ENCODE measurements around the gene CNTNAP2.

DNA sequence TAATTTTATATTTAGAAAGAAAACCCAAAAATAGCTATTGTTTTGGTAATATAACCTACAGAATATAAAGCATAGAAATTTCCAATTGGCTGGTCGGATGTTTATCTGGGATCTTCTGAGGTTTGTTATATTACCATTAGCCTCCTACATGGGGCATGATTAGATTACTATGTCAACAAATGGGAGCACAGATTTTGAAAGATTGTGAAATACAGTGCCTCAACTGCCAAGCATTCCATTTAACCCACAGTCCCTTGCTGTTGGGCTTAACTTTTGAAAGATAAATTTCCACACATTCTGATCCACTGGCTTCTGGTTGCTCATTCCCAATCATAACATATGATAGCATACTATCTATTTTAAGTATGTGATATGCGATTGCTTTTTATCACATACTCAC lies 2018.5 kb downstream of the CNTNAP2 start:
- TF ChIP-seq, protein P1, sequence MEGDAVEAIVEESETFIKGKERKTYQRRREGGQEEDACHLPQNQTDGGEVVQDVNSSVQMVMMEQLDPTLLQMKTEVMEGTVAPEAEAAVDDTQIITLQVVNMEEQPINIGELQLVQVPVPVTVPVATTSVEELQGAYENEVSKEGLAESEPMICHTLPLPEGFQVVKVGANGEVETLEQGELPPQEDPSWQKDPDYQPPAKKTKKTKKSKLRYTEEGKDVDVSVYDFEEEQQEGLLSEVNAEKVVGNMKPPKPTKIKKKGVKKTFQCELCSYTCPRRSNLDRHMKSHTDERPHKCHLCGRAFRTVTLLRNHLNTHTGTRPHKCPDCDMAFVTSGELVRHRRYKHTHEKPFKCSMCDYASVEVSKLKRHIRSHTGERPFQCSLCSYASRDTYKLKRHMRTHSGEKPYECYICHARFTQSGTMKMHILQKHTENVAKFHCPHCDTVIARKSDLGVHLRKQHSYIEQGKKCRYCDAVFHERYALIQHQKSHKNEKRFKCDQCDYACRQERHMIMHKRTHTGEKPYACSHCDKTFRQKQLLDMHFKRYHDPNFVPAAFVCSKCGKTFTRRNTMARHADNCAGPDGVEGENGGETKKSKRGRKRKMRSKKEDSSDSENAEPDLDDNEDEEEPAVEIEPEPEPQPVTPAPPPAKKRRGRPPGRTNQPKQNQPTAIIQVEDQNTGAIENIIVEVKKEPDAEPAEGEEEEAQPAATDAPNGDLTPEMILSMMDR (IDR thresholded peaks at IDR 0.05), result no peak
- TF ChIP-seq POLR2A (IDR thresholded peaks at IDR 0.05), result no peak

Measured in stomach (tissue), 4 donors.